Anterior cingulate cortex (tissue), 58 donors: ENCODE results near the gene L3MBTL2.

Experiments used
- DNase-seq, 58 donors: peaks; one replicate each; lab custom pipeline; 2025; lab: John Stamatoyannopoulos, UW

Gene L3MBTL2

GRCh38 chr22:41262250-41262765 lies 57.2 kb downstream of the L3MBTL2 start:
- no peak for DNase-seq

- peak in 1 of 58 donors; percentile 17 for DNase-seq
Measured at GRCh38 chr22:41263704-41264103, 58.6 kb downstream of the L3MBTL2 start.

- peak in 53 of 58 donors; percentile 16 to 94 (median 77) for DNase-seq
Measured at GRCh38 chr22:41264408-41264941, 59.4 kb downstream of the L3MBTL2 start.

- no peak for DNase-seq
Measured at GRCh38 chr22:41267958-41268357, 62.8 kb downstream of the L3MBTL2 start.

- no peak for DNase-seq
Measured at GRCh38 chr22:41271787-41272186, 66.7 kb downstream of the L3MBTL2 start.

GRCh38 chr22:41273128-41273527 lies 68.0 kb downstream of the L3MBTL2 start:
- DNase-seq, result no peak

GRCh38 chr22:41274856-41275255 lies 69.7 kb downstream of the L3MBTL2 start:
- peak in 42 of 58 donors; percentile 4 to 83 (median 45) for DNase-seq

GRCh38 chr22:41280065-41280464 lies 75.0 kb downstream of the L3MBTL2 start:
- DNase-seq, result no peak

GRCh38 chr22:41280854-41281253 lies 75.7 kb downstream of the L3MBTL2 start:
- DNase-seq, result no peak
